HepG2 (cell line): ENCODE measurements around the gene CTNNBIP1. TPM values are rescaled to one million over a fixed set of nuclear protein-coding genes. Genes with fewer than 3 reads are reported as not detected.
A peak's percentile ranks its signal among the peaks of the same experiment; 100 is the strongest.

ENCODE experiments used
- CHD4 ChIP-seq: fragments of 200-600 bp; sonication (generic); IDR thresholded peaks from 2 replicates; pipeline ENCODE4 v1.7.0; 2017; ENCODE audit warnings: mild to moderate bottlenecking, low read length, borderline replicate concordance
- ERF ChIP-seq: IDR thresholded peaks from 2 replicates; pipeline ENCODE4 v1.6.1; 2018; ENCODE audit warnings: missing biosample characterization, missing genetic modification reagents
- NBN ChIP-seq: fragments of 450-650 bp; conservative IDR thresholded peaks from 2 replicates; pipeline ENCODE4 v1.6.1; 2017
- SMAD9 ChIP-seq: sonication (generic); formaldehyde crosslinking; IDR thresholded peaks from 2 replicates; pipeline ENCODE4 v1.5.1; 2020; ENCODE audit warnings: mild to moderate bottlenecking, missing genetic modification reagents
- ZNF160 ChIP-seq: sonication (generic); formaldehyde crosslinking; IDR thresholded peaks from 2 replicates; pipeline ENCODE4 v1.8.0; 2022; ENCODE audit warnings: mild to moderate bottlenecking, inconsistent platforms, missing genetic modification reagents
- ZNF329 ChIP-seq: sonication (generic); formaldehyde crosslinking; IDR thresholded peaks from 2 replicates; pipeline ENCODE4 v1.9.0; 2021; ENCODE audit warnings: low read depth, mild to moderate bottlenecking, missing genetic modification reagents
- ZNF337 ChIP-seq: sonication (generic); formaldehyde crosslinking; IDR thresholded peaks from 2 replicates; pipeline ENCODE4 v1.5.1; 2020; ENCODE audit warnings: missing genetic modification reagents, low read depth, mild to moderate bottlenecking, borderline replicate concordance
- ZNF746 ChIP-seq: sonication (generic); formaldehyde crosslinking; IDR thresholded peaks from 2 replicates; pipeline ENCODE4 v1.8.0; 2022; ENCODE audit warnings: mild to moderate bottlenecking, missing genetic modification reagents
- polyA plus RNA-seq, 8 experiments: library from polyadenylated mRNA; depleted of rRNA in 3 of 8; stranded (reverse) in 7 of 8; unstranded in 1 of 8; fragments of >200 nt; fragmentation: Illumina TruSeq in 4 of 8; extraction: Trizol in 4 of 8; gene quantifications; 2 replicates each; pipeline versions ENCODE4 v1.2.1 to v1.2.3, GENCODE V29; 2011 to 2016; ENCODE audit warnings: low read depth in 4 of 8, missing spikeins in 1 of 8, mixed read lengths in 1 of 8; ENCODE audit not compliant: insufficient read depth in 1 of 8
- total RNA-seq, 5 experiments: library from RNA; depleted of rRNA; stranded (reverse); fragments of >200 nt; fragmentation: Illumina TruSeq; extraction: Trizol; gene quantifications; 2 replicates each; pipeline ENCODE4 v1.2.3, GENCODE V29; 2016; ENCODE audit warnings: low read depth in 1 of 5
- TF ChIP-seq, protein P1 (sequence below): sonication (generic); formaldehyde crosslinking; IDR thresholded peaks from 2 replicates; pipeline ENCODE4 v1.4.0; 2020; ENCODE audit warnings: missing genetic modification reagents
- TF ChIP-seq, protein P2 (sequence below), 2 experiments: sonication (generic) in 1 of 2; formaldehyde crosslinking in 1 of 2; IDR thresholded peaks; 2 replicates each; pipeline versions ENCODE4 v1.6.1 to v1.9.0; 2014 to 2022; ENCODE audit warnings: antibody characterized with exemption in 1 of 2, borderline replicate concordance in 1 of 2, inconsistent platforms in 1 of 2, low read depth in 1 of 2, missing genetic modification reagents in 1 of 2
- TF ChIP-seq, protein P3 (sequence below): sonication (generic); formaldehyde crosslinking; IDR thresholded peaks from 2 replicates; pipeline ENCODE4 v1.8.0; 2022; ENCODE audit warnings: missing genetic modification reagents, mild to moderate bottlenecking, borderline replicate concordance
- TF ChIP-seq, protein P4 (sequence below): sonication (generic); formaldehyde crosslinking; conservative IDR thresholded peaks from 2 replicates; pipeline ENCODE4 v1.4.0; 2020; ENCODE audit warnings: missing genetic modification reagents
- TF ChIP-seq, protein P5 (sequence below): sonication (generic); formaldehyde crosslinking; IDR thresholded peaks from 2 replicates; pipeline ENCODE4 v1.5.1; 2020; ENCODE audit warnings: mild to moderate bottlenecking, missing genetic modification reagents, moderate library complexity

CTNNBIP1 gene
- total and polyA plus RNA-seq, 2 of the 13 experiments (the other 11 are each of a cell fraction or from before 2014, with no cell fraction given) = 71.7 to 83.0 TPM

DNA sequence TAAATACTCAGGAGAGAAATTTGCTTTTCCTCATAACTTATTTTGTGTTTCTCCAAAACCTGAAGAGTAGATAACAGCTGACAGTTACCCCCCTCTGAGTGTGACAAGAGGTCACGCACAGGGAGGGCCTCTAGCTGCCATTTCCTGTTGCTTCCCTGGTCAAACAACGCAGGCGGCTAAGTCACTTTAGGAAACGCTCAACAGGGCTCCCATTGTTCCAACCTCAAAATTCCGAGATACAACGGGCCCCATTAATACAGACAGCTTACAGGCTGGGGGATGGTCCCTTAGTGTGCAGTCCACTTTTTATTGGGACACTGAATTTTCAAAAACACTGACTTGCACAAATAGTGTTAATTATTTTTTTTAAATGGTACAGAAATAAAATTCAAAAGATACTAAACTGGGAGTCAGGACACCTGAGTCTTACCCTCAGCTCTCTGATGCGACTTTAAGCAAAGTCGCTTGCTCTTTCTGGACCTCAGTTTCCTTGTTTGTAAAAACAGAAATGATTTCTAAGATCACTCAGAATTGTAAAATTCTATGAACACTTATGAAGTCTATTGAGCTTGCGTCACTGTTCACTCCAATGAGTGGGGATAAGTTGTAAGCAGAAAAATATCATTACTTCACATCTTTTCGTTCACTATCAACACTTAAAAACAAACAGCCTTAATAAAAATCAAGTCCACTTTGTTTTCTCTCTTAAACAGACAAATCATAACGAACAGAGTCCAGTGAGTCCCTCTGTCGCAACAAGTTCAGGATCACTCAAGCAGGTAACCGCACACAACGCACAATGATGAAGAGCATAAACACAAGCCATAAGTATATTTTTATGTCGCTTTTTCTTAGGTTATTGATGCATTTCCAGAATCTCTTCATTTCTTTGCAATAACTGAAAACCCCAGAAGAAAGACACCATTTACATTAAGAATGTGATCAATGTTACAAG lies 19.6 kb upstream of the CTNNBIP1 start (continued):
- TF ChIP-seq, protein P1, sequence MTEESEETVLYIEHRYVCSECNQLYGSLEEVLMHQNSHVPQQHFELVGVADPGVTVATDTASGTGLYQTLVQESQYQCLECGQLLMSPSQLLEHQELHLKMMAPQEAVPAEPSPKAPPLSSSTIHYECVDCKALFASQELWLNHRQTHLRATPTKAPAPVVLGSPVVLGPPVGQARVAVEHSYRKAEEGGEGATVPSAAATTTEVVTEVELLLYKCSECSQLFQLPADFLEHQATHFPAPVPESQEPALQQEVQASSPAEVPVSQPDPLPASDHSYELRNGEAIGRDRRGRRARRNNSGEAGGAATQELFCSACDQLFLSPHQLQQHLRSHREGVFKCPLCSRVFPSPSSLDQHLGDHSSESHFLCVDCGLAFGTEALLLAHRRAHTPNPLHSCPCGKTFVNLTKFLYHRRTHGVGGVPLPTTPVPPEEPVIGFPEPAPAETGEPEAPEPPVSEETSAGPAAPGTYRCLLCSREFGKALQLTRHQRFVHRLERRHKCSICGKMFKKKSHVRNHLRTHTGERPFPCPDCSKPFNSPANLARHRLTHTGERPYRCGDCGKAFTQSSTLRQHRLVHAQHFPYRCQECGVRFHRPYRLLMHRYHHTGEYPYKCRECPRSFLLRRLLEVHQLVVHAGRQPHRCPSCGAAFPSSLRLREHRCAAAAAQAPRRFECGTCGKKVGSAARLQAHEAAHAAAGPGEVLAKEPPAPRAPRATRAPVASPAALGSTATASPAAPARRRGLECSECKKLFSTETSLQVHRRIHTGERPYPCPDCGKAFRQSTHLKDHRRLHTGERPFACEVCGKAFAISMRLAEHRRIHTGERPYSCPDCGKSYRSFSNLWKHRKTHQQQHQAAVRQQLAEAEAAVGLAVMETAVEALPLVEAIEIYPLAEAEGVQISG (CRISPR knock-in tag) = peak; percentile 70
- TF ChIP-seq ERF (CRISPR knock-in tag) (peak; percentile 65; the same call in 1 of the 2 replicates), ZNF746 (peak; percentile 81; the same call in 1 of the 2 replicates), SMAD9 (CRISPR knock-in tag) (no peak), NBN (no peak), CHD4 (no peak; the same call in 1 of the 2 replicates), ZNF160 (CRISPR knock-in tag) (no peak), ZNF329 (no peak), ZNF337 (CRISPR knock-in tag) (no peak)
- TF ChIP-seq, protein P2, sequence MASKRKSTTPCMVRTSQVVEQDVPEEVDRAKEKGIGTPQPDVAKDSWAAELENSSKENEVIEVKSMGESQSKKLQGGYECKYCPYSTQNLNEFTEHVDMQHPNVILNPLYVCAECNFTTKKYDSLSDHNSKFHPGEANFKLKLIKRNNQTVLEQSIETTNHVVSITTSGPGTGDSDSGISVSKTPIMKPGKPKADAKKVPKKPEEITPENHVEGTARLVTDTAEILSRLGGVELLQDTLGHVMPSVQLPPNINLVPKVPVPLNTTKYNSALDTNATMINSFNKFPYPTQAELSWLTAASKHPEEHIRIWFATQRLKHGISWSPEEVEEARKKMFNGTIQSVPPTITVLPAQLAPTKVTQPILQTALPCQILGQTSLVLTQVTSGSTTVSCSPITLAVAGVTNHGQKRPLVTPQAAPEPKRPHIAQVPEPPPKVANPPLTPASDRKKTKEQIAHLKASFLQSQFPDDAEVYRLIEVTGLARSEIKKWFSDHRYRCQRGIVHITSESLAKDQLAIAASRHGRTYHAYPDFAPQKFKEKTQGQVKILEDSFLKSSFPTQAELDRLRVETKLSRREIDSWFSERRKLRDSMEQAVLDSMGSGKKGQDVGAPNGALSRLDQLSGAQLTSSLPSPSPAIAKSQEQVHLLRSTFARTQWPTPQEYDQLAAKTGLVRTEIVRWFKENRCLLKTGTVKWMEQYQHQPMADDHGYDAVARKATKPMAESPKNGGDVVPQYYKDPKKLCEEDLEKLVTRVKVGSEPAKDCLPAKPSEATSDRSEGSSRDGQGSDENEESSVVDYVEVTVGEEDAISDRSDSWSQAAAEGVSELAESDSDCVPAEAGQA (IDR thresholded peaks at IDR 0.05; ENCODE audit: low read depth) = peak; percentile 27; the same call in 1 of the 2 replicates
- TF ChIP-seq, protein P2 (CRISPR knock-in tag; IDR thresholded peaks at IDR 0.05; ENCODE audit: borderline replicate concordance) = no peak
- TF ChIP-seq, protein P3, sequence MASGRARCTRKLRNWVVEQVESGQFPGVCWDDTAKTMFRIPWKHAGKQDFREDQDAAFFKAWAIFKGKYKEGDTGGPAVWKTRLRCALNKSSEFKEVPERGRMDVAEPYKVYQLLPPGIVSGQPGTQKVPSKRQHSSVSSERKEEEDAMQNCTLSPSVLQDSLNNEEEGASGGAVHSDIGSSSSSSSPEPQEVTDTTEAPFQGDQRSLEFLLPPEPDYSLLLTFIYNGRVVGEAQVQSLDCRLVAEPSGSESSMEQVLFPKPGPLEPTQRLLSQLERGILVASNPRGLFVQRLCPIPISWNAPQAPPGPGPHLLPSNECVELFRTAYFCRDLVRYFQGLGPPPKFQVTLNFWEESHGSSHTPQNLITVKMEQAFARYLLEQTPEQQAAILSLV (CRISPR knock-in tag) = no peak
- TF ChIP-seq, protein P4, sequence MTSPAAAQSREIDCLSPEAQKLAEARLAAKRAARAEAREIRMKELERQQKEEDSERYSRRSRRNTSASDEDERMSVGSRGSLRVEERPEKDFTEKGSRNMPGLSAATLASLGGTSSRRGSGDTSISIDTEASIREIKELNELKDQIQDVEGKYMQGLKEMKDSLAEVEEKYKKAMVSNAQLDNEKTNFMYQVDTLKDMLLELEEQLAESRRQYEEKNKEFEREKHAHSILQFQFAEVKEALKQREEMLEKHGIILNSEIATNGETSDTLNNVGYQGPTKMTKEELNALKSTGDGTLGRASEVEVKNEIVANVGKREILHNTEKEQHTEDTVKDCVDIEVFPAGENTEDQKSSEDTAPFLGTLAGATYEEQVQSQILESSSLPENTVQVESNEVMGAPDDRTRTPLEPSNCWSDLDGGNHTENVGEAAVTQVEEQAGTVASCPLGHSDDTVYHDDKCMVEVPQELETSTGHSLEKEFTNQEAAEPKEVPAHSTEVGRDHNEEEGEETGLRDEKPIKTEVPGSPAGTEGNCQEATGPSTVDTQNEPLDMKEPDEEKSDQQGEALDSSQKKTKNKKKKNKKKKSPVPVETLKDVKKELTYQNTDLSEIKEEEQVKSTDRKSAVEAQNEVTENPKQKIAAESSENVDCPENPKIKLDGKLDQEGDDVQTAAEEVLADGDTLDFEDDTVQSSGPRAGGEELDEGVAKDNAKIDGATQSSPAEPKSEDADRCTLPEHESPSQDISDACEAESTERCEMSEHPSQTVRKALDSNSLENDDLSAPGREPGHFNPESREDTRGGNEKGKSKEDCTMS (CRISPR knock-in tag) = no peak
- TF ChIP-seq, protein P5, sequence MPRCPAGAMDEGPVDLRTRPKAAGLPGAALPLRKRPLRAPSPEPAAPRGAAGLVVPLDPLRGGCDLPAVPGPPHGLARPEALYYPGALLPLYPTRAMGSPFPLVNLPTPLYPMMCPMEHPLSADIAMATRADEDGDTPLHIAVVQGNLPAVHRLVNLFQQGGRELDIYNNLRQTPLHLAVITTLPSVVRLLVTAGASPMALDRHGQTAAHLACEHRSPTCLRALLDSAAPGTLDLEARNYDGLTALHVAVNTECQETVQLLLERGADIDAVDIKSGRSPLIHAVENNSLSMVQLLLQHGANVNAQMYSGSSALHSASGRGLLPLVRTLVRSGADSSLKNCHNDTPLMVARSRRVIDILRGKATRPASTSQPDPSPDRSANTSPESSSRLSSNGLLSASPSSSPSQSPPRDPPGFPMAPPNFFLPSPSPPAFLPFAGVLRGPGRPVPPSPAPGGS (CRISPR knock-in tag) = no peak
